ENCODE data around the gene ADAM22.

GRCh38 chr7:88214456-88214855, 280.4 kb downstream of the ADAM22 start:
- TF ChIP-seq POLR2AphosphoS5 (IDR thresholded peaks at IDR 0.05; ENCODE audit: borderline replicate concordance, low read depth, low read length): no peak
- TF ChIP-seq EZH2 (IDR thresholded peaks at IDR 0.05): no peak
